H1 (cell line): Measurements from ENCODE around the gene TOMT. TPM values are rescaled to one million over a fixed set of nuclear protein-coding genes. Genes with fewer than 3 reads are reported as not detected.

ENCODE experiments used
- CTCF ChIA-PET: fragments of 300-600 bp; sonication (Branson Sonifier 250); formaldehyde crosslinking; loops from one replicate; lab custom pipeline; 2021; ENCODE audit not compliant: partially characterized antibody; lab: Charles Lee
- POLR2A ChIA-PET: fragments of 300-600 bp; sonication (Branson Sonifier 250); formaldehyde crosslinking; loops from one replicate; lab custom pipeline; 2021; ENCODE audit warnings: inconsistent platforms; ENCODE audit not compliant: partially characterized antibody; lab: Charles Lee
- DNase-seq, 2 experiments: peaks; one replicate each; pipeline versions ENCODE4 v3.0.0 to v3.0.0-alpha.2; 2010 to 2022; ENCODE audit warnings: low spot score in 2 of 2, low read depth in 1 of 2, mixed read lengths in 1 of 2
- FAIRE-seq: peaks from 2 replicates; lab custom pipeline; 2011; peaks lifted over from hg19 to GRCh38; lab: Jason Lieb, UNC
- H2AFZ ChIP-seq: 2 replicates; pipeline ENCODE4 v1.8.1; 2012; ENCODE audit warnings: low read length, inconsistent platforms
- H2AK5ac ChIP-seq: 2 replicates; pipeline ENCODE4 v1.6.1; 2013; ENCODE audit warnings: low read depth, low read length
- H2BK120ac ChIP-seq: replicated peaks from 2 replicates; pipeline ENCODE3; 2013; ENCODE audit warnings: low read depth, low read length, inconsistent platforms
- H2BK12ac ChIP-seq: 2 replicates; pipeline ENCODE4 v1.6.1; 2013; ENCODE audit warnings: low read depth, low read length
- H2BK15ac ChIP-seq: 2 replicates; pipeline ENCODE4 v1.6.1; 2013; ENCODE audit warnings: low read length
- H2BK20ac ChIP-seq: 2 replicates; pipeline ENCODE4 v1.6.1; 2013; ENCODE audit warnings: low read length
- H2BK5ac ChIP-seq: 2 replicates; pipeline ENCODE4 v1.6.1; 2013; ENCODE audit warnings: low read depth, low read length
- H3K14ac ChIP-seq: 2 replicates; pipeline ENCODE4 v1.6.1; 2013; ENCODE audit warnings: inconsistent platforms; ENCODE audit not compliant: insufficient read length
- H3K18ac ChIP-seq: 2 replicates; pipeline ENCODE4 v1.6.1; 2013; ENCODE audit warnings: low read length; ENCODE audit errors: extremely low read depth
- H3K23ac ChIP-seq: 2 replicates; pipeline ENCODE4 v1.6.1; 2013; ENCODE audit warnings: inconsistent platforms; ENCODE audit not compliant: insufficient read length
- H3K23me2 ChIP-seq: 2 replicates; pipeline ENCODE4 v1.6.1; 2013; ENCODE audit warnings: low read depth, low read length
- H3K27ac ChIP-seq: 2 replicates; pipeline ENCODE4 v1.6.1; 2011; ENCODE audit warnings: low read depth, low read length, inconsistent platforms
- H3K27me3 ChIP-seq, 4 experiments: replicated peaks in 1 of 4; 1 replicate in 1 of 4; 2 replicates in 3 of 4; pipeline versions ENCODE4 v1.6.1 to v1.8.1; 2011 to 2013; ENCODE audit warnings: low read length in 3 of 4, mild to moderate bottlenecking in 3 of 4, inconsistent platforms in 2 of 4, mixed read lengths in 2 of 4, moderate library complexity in 1 of 4; ENCODE audit not compliant: control insufficient read depth in 3 of 4, insufficient read depth in 3 of 4; ENCODE audit errors: extremely low read depth in 1 of 4
- H3K36me3 ChIP-seq, 4 experiments: 2 replicates each; pipeline versions ENCODE4 v1.6.1 to v1.8.1; 2011 to 2013; ENCODE audit warnings: mild to moderate bottlenecking in 4 of 4, low read length in 3 of 4, moderate library complexity in 2 of 4, control low read depth in 1 of 4, inconsistent platforms in 1 of 4; ENCODE audit not compliant: insufficient read depth in 4 of 4, control insufficient read depth in 2 of 4
- H3K4ac ChIP-seq: replicated peaks from 2 replicates; pipeline ENCODE3; 2013; ENCODE audit warnings: low read length, low read depth, mixed read lengths, inconsistent platforms; ENCODE audit not compliant: insufficient read length
- H3K4me1 ChIP-seq, 4 experiments: replicated peaks in 1 of 4; 1 replicate in 1 of 4; 2 replicates in 3 of 4; pipeline versions ENCODE4 v1.6.1 to v1.8.1; 2011 to 2013; ENCODE audit warnings: low read length in 3 of 4, inconsistent platforms in 2 of 4, mixed read lengths in 1 of 4; ENCODE audit not compliant: insufficient read depth in 4 of 4, control insufficient read depth in 3 of 4
- H3K4me2 ChIP-seq, 2 experiments: 2 replicates each; pipeline versions ENCODE4 v1.6.1 to v1.8.1; 2011 to 2013; ENCODE audit warnings: low read depth in 2 of 2, low read length in 2 of 2, control low read depth in 1 of 2, inconsistent platforms in 1 of 2, mild to moderate bottlenecking in 1 of 2; ENCODE audit not compliant: insufficient read depth in 1 of 2
- H3K4me3 ChIP-seq, 4 experiments: fragments of 200-600, 300-600 bp in 1 of 4; sonication (generic), shearing (Covaris generic), sonication (Bioruptor Twin) in 1 of 4; 2 replicates each; pipeline versions ENCODE4 v1.5.1 to v1.8.1; 2011 to 2016; ENCODE audit warnings: low read length in 4 of 4, low read depth in 3 of 4, control low read depth in 2 of 4, inconsistent platforms in 2 of 4, mild to moderate bottlenecking in 2 of 4, mixed read lengths in 1 of 4, moderate library complexity in 1 of 4; ENCODE audit not compliant: insufficient read depth in 2 of 4; ENCODE audit errors: extremely low read depth in 1 of 4
- H3K56ac ChIP-seq: replicated peaks from 2 replicates; pipeline ENCODE3; 2013; ENCODE audit warnings: low read depth, mild to moderate bottlenecking, mixed read lengths, low read length, inconsistent platforms; ENCODE audit not compliant: insufficient read length
- H3K79me1 ChIP-seq: 2 replicates; pipeline ENCODE4 v1.6.1; 2013; ENCODE audit warnings: low read depth, low read length, control low read depth
- H3K79me2 ChIP-seq, 2 experiments: 2 replicates each; pipeline versions ENCODE4 v1.6.1 to v1.8.1; 2012 to 2013; ENCODE audit warnings: low read length in 2 of 2, mild to moderate bottlenecking in 2 of 2, inconsistent platforms in 1 of 2; ENCODE audit not compliant: insufficient read depth in 2 of 2, control insufficient read depth in 1 of 2
- H3K9ac ChIP-seq, 4 experiments: replicated peaks in 1 of 4; 1 replicate in 1 of 4; 2 replicates in 3 of 4; pipeline versions ENCODE4 v1.6.1 to v1.8.1; 2011 to 2013; ENCODE audit warnings: low read depth in 3 of 4, low read length in 3 of 4, control low read depth in 2 of 4, mild to moderate bottlenecking in 2 of 4, moderate library complexity in 2 of 4, inconsistent platforms in 1 of 4; ENCODE audit errors: extremely low read depth in 1 of 4
- H3K9me3 ChIP-seq, 2 experiments: 2 replicates each; pipeline versions ENCODE4 v1.6.1 to v1.8.1; 2012 to 2013; ENCODE audit warnings: mild to moderate bottlenecking in 2 of 2, moderate library complexity in 2 of 2, control low read depth in 1 of 2, inconsistent platforms in 1 of 2, low read depth in 1 of 2, low read length in 1 of 2, mixed read lengths in 1 of 2; ENCODE audit not compliant: insufficient read depth in 2 of 2
- H4K20me1 ChIP-seq, 2 experiments: replicated peaks in 1 of 2; 2 replicates each; pipeline versions ENCODE3 to v1.8.1; 2011 to 2013; ENCODE audit warnings: inconsistent platforms in 2 of 2, low read length in 2 of 2, mild to moderate bottlenecking in 1 of 2; ENCODE audit not compliant: insufficient read depth in 2 of 2, control insufficient read depth in 1 of 2
- H4K5ac ChIP-seq: 2 replicates; pipeline ENCODE4 v1.6.1; 2013; ENCODE audit warnings: low read length, low read depth, mixed read lengths, inconsistent platforms; ENCODE audit not compliant: insufficient read length
- H4K8ac ChIP-seq: 2 replicates; pipeline ENCODE4 v1.8.0; 2013; ENCODE audit warnings: mild to moderate bottlenecking, moderate library complexity, low read length, inconsistent platforms; ENCODE audit not compliant: insufficient read depth; ENCODE audit errors: extremely low read depth
- H4K91ac ChIP-seq: replicated peaks from 2 replicates; pipeline ENCODE3; 2013; ENCODE audit warnings: low read length, mixed read lengths, inconsistent platforms; ENCODE audit not compliant: insufficient read length
- CHD1 ChIP-seq: IDR thresholded peaks from 2 replicates; pipeline ENCODE4 v1.6.1; 2012; ENCODE audit warnings: low read depth, low read length, improper control_type of control experiment
- CTBP2 ChIP-seq: IDR thresholded peaks from 2 replicates; pipeline ENCODE4 v1.7.0; 2011; ENCODE audit warnings: borderline replicate concordance, mild to moderate bottlenecking, moderate library complexity, mixed read lengths, low read length; ENCODE audit not compliant: insufficient read depth, insufficient read length
- FOSL1 ChIP-seq: IDR thresholded peaks from 2 replicates; pipeline ENCODE4 v1.6.1; 2011; ENCODE audit warnings: mild to moderate bottlenecking, low read depth, low read length, moderate library complexity; ENCODE audit not compliant: insufficient read depth
- KDM4A ChIP-seq: IDR thresholded peaks from one replicate; pipeline ENCODE4 v1.7.1; 2012; ENCODE audit warnings: low read depth, mild to moderate bottlenecking, moderate library complexity, low read length, inconsistent platforms; ENCODE audit not compliant: severe bottlenecking
- MAFK ChIP-seq: IDR thresholded peaks from 2 replicates; pipeline ENCODE4 v1.6.1; 2012; ENCODE audit warnings: low read depth, mild to moderate bottlenecking, improper control_type of control experiment, low read length
- RAD21 ChIP-seq, 2 experiments: IDR thresholded peaks in 1 of 2; conservative IDR thresholded peaks in 1 of 2; 2 replicates each; pipeline ENCODE4 v1.6.1; 2011; ENCODE audit warnings: low read depth in 2 of 2, low read length in 2 of 2, improper control_type of control experiment in 1 of 2, inconsistent platforms in 1 of 2, mild to moderate bottlenecking in 1 of 2, moderate library complexity in 1 of 2
- RXRA ChIP-seq: IDR thresholded peaks from 2 replicates; pipeline ENCODE4 v1.6.1; 2011; ENCODE audit warnings: low read depth, mild to moderate bottlenecking, low read length, moderate library complexity; ENCODE audit not compliant: insufficient read depth
- SIN3A ChIP-seq, 2 experiments: IDR thresholded peaks in 1 of 2; conservative IDR thresholded peaks in 1 of 2; 2 replicates each; pipeline ENCODE4 v1.6.1; 2011 to 2012; ENCODE audit warnings: low read length in 2 of 2, improper control_type of control experiment in 1 of 2, low read depth in 1 of 2, mild to moderate bottlenecking in 1 of 2
- SIRT6 ChIP-seq: IDR thresholded peaks from one replicate; pipeline ENCODE4 v1.7.1; 2012; ENCODE audit warnings: low read length, inconsistent platforms
- SIX5 ChIP-seq: IDR thresholded peaks from 2 replicates; pipeline ENCODE4 v1.6.1; 2011; ENCODE audit warnings: mild to moderate bottlenecking, low read depth, low read length
- SP1 ChIP-seq: IDR thresholded peaks from 2 replicates; pipeline ENCODE4 v1.6.1; 2011; ENCODE audit warnings: low read depth, low read length
- TBP ChIP-seq: IDR thresholded peaks from 2 replicates; pipeline ENCODE4 v1.6.1; 2011; ENCODE audit warnings: low read depth, low read length, improper control_type of control experiment
- YY1 ChIP-seq: IDR thresholded peaks from 2 replicates; pipeline ENCODE4 v1.6.1; 2011; ENCODE audit warnings: low read depth, mild to moderate bottlenecking, low read length
- WGBS, 2 experiments: shearing (Covaris generic) in 1 of 2; methylation state at CpG; one replicate each; pipeline versions ENCODE4 v1.1.6 to v1.1.7; 2013 to 2015; ENCODE audit warnings: low lambda C conversion rate in 2 of 2, mixed read lengths in 2 of 2, inconsistent platforms in 1 of 2, low coverage in 1 of 2, missing lambda C conversion rate in 1 of 2; ENCODE audit not compliant: insufficient replicate concordance in 2 of 2, insufficient coverage in 1 of 2, insufficient read length in 1 of 2; ENCODE audit errors: extremely low coverage in 1 of 2, missing lambda C conversion rate in 1 of 2; 5-methylcytosine and 5-hydroxymethylcytosine counted together
- polyA plus RNA-seq, 7 experiments: library from polyadenylated mRNA; depleted of rRNA in 3 of 7; stranded (reverse) in 5 of 7; unstranded in 2 of 7; fragments of >200 nt in 5 of 7; fragments of 200-250 nt in 2 of 7; gene quantifications; 1 replicate in 5 of 7; 2 replicates in 1 of 7; 4 replicates in 1 of 7; pipeline versions ENCODE4 v1.2.1 to v1.2.3, GENCODE V29; 2011 to 2013; ENCODE audit warnings: missing spikeins in 2 of 7, mixed read lengths in 2 of 7
- total RNA-seq: library from RNA; stranded (reverse); fragmentation: NEBNext Ultra II Directional; extraction: Animal tissue kit (Norgen Biotek cat#: 25700); gene quantifications from 2 replicates; pipeline ENCODE4 v1.2.1, GENCODE V29; 2021

TOMT gene
- total and polyA plus RNA-seq, 2 of the 8 experiments (the other 6 are each of a cell fraction or from before 2014, with no cell fraction given), result 0.11 TPM; not detected in 1

GRCh38 chr11:72072348-72072747, 33.4 kb upstream of the TOMT start:
- no peak for DNase-seq
- Histone ChIP-seq H3K56ac (no peak overlapping the region), H3K36me3 (peaks cover 0 to 15% (median 3%) of the 10 kb centered on the region in 4 experiments; a peak in 3 of 8 replicates), H4K20me1 (peaks cover 3 to 16% of the 10 kb centered on the region in 2 experiments), H2BK20ac (no peak overlapping the region), H3K9ac (no peak overlapping the region), H4K5ac (no peak overlapping the region), H3K23ac (no peak overlapping the region), H4K8ac (no peak overlapping the region), H4K91ac (no peak overlapping the region), H3K4me1 (peaks cover 0 to 11% (median 2%) of the 10 kb centered on the region in 4 experiments; a peak in 3 of 7 replicates), H2BK120ac (no peak overlapping the region), H3K9me3 (no peaks in the 10 kb centered on the region), H3K4me2 (no peak overlapping the region; a peak in 1 of 4 replicates), H3K4ac (no peak overlapping the region), H2AK5ac (no peak overlapping the region), H3K79me2 (peaks cover 12 to 94% of the 10 kb centered on the region in 2 experiments), H3K79me1 (peaks cover 14% of the 10 kb centered on the region; the same call in 1 of the 2 replicates), H3K27me3 (no peaks in the 10 kb centered on the region), H3K18ac (no peak overlapping the region), H3K27ac (no peak overlapping the region), H2BK12ac (no peak overlapping the region), H3K23me2 (no peaks in the 10 kb centered on the region), H2AFZ (no peak overlapping the region), H3K4me3 (no peak overlapping the region), H2BK5ac (no peak overlapping the region), H2BK15ac (no peak overlapping the region), H3K14ac (no peak overlapping the region)
- WGBS, 2 experiments, result 83% methylated on average over 3 of the region's 3 CpGs; no CpG with 5 or more reads in 1 of the 2 experiments
- CTCF ChIA-PET, result interaction anchor here (0.7 to 5.1 kb wide), 7 partner anchors 8 to 359 kb away, joined by 3 to 33 read pairs (median 4); no protein-coding TSS in a partner anchor
- no peak for FAIRE-seq
- POLR2A ChIA-PET, result interaction anchor here (0.9 to 1.9 kb wide), 4 partner anchors 13 to 28 kb away, joined by 3 to 4 read pairs (median 3); no protein-coding TSS in a partner anchor
- no peak for TF ChIP-seq CHD1
- TF ChIP-seq KDM4A, result no peak
- TF ChIP-seq CTBP2, result no peak
- TF ChIP-seq MAFK, result no peak
- no peak for TF ChIP-seq SIX5
- TF ChIP-seq TBP, result no peak
- no peak for TF ChIP-seq SIRT6
- no peak for TF ChIP-seq SIN3A (conservative IDR thresholded peaks at IDR 0.05 in 1 of 2, IDR thresholded peaks at IDR 0.05 in 1 of 2; ENCODE audit: low read depth in 1 of 2, low read length in 2 of 2)
- TF ChIP-seq RAD21 (IDR thresholded peaks at IDR 0.05 in 1 of 2, conservative IDR thresholded peaks at IDR 0.05 in 1 of 2; ENCODE audit: low read depth in 2 of 2, low read length in 2 of 2), result no peak
- no peak for TF ChIP-seq YY1
- no peak for TF ChIP-seq SP1
- no peak for TF ChIP-seq FOSL1
- no peak for TF ChIP-seq RXRA
